Suppressor macrophage treated with lipopolysaccharide for 4 hours (primary cell): ENCODE data around the gene LMLN.
"Not testable (repeated sequence)": the region's sequence is repeated elsewhere in the genome, so short reads cannot be mapped to it uniquely, and the experiment has no call there.

Experiments
- DNase-seq: peaks from one replicate; pipeline ENCODE4 v3.0.0-alpha.2; 2020

The LMLN gene

DNA sequence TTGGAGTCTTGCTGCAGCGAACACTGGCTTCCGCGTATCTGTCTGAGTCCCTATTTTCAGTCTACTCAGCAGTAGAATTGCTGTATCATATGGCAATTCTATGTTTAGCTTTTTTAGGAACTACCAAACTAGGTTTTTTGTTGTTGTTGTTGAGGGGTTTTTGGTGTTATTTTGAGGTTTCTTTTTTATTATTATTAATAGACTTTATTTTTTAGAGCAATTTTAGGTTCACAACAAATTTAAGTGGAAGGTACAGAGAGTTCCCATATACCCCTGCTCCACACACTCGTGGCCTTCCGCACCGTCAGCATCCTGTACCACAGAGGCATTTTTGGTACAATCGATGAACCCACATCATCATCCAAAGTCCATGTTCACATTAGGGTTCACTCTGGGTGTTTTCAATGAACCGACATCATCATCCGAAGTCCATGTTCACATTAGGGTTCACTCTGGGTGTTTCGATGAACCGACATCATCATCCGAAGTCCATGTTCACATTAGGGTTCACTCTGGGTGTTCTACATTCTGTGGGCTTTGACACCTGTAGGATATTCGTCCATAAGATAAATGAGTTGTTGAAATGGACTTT lies 67.9 kb downstream of the LMLN start:
- DNase-seq: no peak

DNA sequence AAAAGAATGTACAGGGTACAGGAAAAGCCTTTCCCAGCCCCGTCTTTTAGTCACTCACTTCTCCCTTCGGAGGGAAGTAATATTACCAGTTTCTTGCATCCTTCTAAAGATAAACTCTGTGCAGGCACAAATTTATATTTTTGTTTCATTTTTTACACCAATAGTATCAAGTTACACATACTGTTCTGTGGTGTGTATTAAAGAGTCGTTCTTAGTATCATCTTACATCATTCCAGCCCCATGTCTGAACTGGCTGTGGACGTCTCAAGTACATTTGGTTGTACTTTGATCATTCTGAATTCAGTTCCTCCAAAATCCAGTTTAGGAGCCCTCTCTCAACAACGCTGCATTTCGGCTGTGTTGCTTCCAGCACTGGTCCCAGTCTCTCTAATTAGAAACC lies 68.7 kb downstream of the LMLN start:
- DNase-seq: no peak

DNA sequence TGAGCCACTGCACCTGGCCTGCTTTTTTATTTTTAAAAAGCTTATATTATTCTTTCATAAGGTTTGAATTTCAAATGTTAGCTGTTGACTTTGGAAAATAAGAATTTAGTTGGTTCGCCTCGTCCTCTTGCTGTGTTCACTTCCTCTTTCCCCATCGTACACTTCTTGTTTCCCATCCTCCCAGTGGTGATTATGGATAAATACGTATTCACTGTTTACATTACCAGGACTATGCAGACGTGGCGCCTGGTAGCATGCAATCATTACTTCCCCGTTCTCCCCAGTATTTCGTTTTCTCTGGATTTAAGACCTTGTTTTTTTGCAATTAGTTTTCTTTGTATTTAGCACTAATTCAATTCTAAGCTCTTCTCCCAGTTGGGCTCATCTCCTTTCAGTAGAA lies 70.1 kb downstream of the LMLN start:
- peak; percentile 76 for DNase-seq

DNA sequence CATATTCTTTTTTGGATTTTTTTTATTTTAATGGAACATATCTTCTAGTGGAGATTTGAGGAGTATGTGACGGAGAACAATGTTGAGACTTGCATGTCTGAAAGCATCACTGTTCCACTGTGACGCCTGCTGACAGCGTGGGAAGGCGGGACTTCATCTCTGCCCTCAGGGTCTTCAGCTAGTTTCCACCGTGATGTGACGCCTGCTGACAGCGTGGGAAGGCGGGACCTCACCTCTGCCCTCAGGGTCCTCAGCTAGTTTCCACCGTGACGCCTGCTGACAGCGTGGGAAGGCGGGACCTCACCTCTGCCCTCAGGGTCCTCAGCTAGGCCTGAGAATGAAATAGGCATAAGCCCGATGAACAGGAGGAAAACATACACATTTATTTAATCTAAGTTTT lies 70.7 kb downstream of the LMLN start:
- DNase-seq: no peak

DNA sequence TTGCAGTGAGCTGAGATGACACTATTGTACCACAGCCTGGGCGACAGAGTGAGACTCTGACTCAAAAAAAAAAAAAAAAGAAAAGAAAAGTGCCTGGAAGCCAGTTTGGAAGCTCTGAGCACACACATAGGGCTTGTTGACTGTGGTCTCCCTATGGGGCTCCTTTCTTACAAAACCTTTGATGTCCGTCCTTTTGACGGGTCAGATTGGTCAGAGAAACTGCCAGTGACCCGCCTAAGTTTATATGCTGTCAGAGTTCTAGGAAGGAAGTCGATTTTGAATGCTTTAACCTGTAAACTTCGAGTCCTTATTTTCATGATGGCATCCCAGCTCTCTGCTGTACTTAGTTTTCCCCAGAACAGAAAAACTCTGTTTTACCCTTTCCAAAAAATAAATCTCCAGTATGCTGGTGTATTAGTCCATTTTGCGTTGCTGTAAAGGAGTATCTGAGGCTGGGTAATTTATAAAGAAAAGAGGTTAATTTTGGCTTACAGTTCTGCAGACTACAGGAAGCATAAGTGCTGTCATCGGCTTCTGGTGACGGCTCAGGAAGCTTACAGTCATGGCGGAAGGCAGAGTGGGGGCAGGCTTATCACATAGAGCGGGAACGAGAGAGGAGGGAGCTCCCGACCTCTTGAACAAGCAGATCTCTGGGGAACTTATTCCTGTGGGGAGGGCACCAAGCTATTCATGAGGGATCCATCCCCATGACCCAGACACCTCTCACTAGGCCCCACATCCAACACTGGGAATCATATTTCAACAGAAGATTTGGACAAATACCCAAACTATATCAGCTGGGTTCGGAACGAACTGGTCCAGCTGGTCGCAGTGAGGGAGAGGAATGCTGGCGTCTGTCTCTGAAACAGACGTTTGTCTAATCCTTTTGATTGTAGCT lies 72.3 kb downstream of the LMLN start:
- DNase-seq: no peak

DNA sequence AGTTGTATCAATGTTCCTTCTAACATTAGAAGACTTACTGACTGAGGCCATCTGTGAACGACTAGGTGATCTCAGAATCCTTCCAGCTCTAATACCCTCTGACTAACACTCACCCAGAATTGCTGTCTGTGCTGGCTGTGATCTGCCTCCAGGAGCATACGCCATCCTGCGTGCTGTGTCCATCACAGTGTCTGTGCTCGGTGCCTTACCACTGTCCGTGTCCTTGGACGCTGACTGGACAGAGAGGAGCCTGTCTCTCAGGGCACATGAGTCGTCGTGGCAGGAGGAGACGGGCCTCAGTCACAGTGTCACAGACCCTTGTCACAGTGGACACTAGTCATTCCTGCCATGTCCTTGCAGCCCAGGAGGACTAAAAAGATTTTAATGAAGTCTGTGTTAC lies 83.1 kb downstream of the LMLN start:
- DNase-seq: no peak

DNA sequence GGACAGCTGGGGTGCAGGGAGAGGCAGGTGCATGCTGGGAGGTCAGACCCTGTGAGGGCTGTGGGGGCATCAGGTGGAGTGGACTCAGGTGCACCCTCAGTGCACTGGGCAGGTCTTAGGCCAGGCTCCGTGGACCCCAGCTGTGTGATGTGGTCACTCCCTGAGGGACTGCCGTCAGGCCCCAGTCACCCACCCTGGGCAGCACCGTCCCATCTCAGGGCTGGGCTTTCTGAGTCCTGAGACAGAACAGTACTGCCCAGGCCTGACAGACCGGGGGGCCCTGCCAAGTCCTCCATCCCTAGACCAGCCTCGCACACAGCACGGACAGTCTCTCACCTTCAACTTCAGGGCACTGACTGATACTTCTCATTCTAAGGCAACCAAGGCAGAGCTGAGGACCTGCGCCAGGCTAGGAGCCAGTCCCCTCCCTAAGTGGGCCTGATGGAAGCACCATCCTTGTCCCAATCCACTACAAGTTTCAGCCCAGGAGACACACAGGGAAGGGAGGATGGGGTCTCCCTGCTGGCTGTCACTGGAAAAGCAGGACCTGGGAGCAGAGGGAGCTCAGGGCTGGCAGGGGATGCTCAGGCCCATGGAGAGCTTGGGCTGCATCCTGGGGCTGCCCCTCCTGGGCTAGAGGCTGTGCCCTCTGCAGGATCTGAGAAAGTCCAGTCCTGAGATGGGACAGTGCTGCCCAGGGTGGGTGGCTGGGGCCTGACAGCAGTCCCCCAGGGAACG lies 86.3 kb downstream of the LMLN start:
- DNase-seq: no peak

DNA sequence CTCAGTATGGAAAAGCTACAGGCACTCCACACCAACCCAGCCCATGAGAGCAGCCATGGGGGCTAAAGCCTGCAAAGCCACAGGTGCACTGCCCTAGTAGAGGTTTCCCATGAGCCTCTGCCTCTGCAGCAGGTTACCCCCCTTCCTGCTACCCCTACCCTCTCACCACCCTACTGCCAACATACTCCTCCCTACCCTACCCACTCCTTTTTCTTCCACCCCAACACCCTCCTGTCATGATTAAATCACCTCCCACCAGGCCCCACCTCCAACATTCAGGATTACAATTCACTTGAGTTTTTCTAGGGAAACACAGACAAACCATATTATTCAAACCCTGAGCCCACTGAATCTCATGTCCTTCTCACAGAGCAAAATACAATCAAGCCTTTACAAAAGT lies 88.4 kb downstream of the LMLN start:
- no peak for DNase-seq

DNA sequence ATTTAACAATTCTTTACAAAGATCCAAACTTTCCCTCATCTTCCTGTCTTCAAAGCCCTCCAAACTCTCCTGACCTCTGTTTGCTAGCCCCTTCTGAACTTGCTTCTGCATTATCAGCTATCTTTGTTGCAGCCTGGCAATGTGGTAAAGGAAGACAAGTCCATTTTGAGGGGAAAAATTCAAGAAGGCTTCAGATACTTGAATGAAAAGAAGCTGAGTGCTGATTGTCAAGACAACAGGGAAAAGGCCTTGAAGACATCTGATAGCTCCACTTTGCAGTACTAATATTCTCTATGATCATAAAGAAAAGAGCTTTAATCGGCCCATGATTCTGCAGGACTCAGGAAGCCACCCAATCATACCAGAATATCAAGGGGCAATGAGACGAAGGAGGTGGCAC lies 91.8 kb downstream of the LMLN start:
- DNase-seq: no peak

DNA sequence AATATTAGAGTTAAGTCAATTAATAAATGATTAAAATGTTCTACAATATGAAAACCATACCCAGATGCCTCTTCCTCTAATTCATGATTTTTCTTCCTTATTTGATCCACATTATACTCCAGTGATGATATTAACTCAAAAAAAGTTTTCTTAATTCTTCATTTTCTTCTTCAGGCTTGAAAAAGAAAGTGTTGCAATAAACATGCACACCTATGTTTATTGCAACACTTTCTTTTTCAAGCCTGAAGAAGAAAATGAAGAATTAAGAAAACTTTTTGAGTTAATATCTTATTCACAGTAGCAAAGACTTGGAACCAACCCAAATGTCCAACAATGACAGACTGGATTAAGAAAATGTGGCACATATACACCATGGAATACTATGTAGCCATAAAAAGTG lies 93.4 kb downstream of the LMLN start:
- DNase-seq: not testable (repeated sequence)

DNA sequence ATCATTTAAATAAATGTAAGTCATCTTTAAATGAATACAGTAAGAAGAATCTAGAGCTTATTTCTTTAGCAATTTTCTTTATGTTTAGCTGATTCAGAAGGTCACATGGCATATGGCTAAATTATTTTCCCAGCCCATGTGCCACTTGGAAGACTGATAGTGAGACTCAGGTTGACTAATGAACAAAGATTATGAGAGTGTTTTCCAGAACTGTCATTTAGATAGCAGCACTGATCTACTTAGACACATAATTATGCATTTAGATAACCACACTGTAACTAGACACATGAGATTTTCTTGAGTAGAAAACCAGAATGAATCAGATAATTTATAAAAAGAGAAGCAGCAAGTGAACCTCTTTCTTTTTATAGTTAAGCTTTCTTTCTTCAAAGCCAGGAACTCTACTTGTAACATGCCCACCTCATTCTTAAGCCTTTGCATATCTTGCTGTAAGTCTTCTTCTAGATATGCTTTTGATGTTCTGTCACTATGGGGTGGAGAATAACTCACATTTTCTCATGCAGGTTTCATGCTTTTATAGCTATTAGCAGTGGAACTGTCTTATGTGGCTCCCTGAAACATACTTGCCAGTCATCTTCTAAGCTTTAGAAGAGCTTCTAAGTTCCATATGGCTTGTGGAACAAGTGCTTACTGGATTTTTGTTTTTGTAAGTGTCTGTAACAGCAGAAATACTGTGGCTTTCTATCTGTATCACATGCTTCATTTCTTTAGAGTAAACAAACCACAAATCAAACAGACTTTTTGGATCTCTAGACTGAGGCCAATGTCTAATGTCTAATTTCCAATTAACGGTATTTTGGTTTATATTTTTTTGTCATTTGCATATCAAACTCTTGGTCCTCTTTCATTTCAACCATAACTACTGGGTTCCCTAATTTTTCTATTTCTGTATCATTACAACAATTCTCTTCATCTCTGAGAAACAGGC lies 101.4 kb downstream of the LMLN start:
- DNase-seq: no peak

DNA sequence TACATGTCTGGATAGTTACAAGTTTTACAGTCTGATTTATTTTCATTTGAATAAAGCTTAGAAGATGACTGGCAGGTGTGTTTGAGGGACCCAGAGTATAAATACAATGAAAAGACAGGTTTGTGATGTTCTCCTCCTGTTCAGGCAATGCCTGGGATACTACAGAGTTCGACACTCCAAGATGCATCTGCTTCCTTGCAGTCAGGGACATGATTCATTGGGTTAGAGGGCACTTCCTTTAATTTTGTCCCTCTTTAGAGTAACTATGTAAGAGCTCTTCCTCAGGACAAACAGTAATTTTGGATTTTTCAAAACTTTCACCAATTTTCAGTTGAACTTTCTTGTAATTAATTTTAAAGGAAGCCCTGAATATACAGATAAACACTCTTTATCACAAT lies 102.0 kb downstream of the LMLN start:
- DNase-seq: no peak

DNA sequence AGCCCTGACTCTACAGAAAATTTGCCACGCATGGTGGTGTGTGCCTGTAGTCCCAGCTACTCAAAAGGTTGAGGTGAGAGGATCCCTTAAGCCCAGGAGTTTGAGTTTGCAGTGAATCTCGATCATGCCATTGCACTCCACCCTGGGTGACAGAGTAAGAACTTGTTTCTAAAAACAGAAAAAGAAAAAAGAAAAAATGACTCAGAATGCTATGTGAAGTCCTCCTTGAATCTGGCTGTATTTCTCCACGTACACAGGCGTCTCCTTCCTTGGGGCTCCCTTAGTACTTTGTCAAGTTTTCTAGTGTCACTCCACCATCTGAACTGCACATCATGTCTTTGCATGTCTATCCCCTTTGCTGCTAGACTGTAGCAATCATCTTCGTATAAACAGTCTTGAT lies 104.4 kb downstream of the LMLN start:
- no peak for DNase-seq

DNA sequence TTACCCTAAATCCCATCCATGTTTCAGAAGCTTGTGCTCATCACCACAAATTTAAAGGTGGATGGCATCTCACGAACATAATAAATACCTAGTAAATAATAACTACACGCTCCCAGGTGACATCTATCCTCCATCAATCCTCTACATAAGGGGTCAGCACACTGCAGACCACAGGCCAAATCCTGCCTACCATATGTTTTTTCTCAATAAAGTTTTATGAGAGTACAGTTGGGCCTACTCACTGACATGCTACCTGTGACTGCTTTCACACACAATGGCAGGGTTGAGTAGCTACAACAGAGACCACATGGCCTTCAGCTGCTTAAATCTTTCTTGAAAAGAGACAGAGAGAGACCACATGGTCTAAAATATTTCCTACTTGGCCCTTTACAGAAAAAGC lies 105.9 kb downstream of the LMLN start:
- no peak for DNase-seq

DNA sequence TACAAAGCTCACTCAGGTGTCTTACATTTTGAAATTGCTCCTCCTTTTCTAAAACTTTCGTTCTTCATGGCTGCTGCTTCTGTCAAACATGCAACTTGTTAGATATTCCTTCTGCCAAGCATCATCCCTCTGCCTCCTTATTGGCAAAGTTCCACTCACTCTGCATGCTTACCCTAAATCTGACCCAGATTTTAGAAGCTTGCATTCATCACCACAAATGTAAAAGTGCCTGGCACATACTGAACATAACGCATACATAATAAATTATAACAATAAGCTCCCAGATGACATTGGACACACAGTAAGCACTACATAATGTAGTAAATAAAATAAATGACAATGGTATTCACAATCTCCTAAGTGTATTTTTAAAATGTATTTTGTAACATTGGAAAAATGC lies 107.4 kb downstream of the LMLN start:
- DNase-seq: no peak

DNA sequence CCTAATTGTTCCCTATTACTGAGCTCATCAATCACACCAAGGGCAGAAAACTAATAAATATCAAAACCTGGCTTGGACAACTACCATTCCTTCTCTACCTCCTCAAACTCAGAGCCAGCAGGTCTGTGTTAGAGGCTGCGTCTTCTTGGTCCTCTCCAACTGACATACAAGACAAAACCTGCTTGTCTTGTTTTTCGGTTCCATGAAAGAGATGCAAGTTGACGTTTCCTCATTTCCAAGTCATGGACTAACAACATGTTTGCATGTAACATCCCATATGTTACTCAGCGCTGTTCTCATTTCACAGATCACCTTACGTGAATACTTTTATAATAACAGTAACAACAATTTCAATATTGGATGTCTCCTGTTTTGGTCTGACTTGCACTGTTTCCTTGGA lies 110.9 kb downstream of the LMLN start:
- DNase-seq: no peak

DNA sequence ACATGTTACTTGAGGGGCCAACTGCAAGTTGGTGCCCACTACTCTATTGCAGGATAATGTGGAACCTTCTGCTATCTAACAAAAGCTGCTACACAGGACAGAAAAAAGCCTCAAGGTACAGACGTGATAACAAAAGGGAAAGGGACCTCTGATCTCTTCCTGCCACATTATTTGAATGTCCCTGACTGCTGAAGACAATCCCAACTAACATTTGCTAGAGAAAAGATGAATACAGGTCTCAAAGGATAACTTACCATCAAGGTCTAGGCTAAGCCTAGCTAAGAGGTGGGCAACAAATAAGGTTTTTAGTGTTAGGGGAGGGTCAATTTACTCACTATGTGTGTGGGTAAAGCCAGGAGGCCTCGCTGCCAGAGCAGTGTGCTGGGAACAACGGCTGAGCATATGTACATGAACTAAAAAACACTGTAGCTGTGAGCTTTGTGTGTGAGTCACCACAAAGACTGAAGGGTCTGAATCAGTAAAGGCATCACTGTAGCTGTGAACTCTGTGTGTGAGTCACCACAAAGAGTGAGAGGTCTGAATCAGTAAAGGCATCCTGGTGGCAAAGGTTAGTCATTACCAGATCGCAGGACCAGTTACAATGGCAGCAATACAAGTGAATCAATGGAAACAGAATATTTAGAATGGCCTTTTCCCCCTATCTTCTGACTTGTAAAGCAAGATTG lies 111.7 kb downstream of the LMLN start:
- DNase-seq: peak; percentile 61

DNA sequence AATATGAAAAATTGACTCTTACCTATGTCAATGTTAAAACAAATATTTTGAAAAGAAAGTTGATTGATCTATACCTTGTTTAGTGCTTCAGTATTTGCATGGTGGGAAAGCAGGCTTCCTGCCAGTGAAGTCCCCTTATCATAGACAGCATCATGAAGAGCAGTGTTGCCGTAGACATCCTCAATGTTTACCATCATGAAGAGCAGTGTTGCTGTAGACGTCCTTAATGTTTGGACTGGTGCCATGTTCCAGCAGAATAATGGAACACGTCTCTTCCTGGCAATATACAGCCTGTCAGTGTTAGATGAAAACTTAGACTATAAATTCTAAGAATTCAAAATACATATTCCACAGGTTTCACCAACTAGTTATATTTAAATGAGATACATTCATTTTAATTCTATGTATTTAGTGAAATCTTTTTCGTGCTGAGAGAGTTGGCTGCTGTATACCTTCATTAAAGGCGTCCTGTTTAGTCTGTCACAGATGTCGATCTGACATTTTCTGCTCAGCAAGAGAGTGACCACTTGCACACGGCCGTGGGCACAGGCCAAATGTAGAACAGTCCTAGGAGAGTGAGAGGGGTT lies 116.8 kb downstream of the LMLN start:
- DNase-seq: no peak

DNA sequence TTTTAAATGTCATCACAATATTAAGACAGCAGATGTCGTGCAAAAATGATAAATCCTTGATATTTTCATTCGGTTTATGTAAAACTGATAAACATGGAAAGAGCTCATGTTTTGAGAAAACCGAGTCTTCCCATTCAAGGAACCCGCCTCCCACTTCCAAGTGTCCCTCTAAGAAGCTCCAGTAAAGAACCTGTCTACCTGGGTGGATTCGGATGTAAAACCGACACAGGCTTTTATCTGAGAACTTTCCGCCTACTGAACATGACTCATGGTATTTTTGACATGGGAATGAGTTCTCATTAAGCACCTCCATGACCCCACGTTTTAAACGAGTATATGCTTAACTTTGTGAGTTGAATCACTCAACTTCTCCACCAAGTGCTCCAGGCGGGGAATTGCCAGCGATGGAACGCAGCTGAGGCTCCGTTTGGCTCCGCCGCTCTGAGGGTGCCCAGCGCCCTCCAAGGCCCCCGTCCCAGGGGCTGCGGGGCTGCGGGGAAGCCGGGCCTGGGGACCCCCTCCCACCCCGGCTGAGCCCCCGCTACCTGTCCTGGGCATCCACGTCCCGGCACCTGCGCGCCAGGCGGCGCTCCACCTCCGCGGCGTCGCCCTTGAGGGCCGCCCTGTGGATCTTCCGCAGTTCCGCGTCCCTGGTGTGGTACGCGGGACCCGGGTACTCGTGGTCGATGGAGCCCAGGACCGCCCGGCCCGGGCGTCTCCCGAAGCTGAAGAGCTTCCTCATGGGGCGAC lies 119.9 kb downstream of the LMLN start:
- peak; percentile 42 for DNase-seq

DNA sequence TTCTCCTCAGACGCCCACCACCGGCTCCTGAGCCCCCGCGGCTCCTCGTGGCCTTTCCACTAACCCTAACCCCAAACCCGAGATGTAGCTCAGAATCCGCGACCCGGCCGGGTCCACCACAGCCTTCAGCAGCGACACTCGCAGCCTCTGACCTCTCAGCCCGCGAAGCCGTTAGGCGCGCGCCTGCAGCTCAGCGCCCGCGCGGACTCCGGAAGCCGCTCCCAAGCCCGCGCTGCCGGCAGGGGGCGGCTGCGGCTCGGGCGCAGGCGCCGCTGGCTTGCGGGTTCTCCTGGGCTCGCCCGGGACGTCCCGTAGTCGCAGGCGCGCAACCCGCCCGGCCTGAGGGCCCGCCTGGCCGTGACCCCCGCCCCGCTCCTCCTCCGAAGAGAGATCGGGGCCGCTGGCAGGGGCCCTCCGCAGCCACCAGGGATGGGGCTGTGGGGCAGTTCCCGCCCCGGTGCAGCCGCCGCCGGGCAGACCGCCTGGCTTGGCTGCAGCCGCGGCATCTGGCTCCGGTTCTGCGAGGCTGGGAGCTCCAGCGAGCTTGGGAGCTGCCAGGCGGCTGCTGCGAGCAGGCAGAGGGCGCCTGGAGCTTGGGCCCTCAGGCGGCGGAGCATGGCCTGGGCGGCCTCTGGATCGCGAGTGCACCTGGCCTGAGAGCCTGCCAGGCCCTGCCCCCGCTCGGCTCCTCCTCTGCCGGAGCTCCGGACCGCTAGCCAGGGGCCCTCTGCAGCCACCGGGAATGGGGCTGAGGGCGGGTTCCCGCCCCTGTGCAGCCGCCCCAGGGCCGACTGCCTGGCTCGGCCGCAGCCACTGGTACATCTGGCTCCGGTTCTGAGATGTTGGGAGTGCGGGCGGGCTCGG lies 120.7 kb downstream of the LMLN start:
- DNase-seq: peak; percentile 94
